DMS53 treated with DMSO at 0.1 percent for 48 hours (cell line): Measurements from ENCODE around the gene TAS1R2.
"Not testable (repeated sequence)": the region's sequence is repeated elsewhere in the genome, so short reads cannot be mapped to it uniquely, and the experiment has no call there.

Experiments used
- DNase-seq: peaks from one replicate; lab custom pipeline; 2025; ENCODE audit not compliant: unreplicated experiment; lab: John Stamatoyannopoulos, UW

Gene TAS1R2

DNA sequence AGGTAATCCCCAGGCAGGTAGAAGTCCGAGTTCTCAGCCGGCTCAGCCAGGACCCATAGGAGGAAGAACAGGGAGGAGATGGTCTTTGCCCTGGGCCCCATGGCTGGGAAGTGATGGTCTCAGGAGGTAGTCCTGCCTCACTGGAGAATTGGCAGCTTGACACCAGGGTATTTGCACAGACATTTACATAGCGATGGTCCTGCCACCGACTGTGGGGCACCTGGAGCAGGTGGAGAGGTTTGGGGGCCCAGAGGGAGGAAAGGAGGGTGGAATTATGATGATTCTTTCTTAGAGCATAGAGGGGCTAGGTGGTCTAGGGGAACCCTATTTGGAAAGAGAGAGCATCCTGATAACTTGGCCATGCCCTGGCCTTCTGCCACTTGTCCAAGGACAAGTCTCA, at the start of gene TAS1R2:
Gene TAS1R2, minus strand, starts transcription at position 101 of the 400 bp plus-strand sequence. Its CDS starts 0 bp downstream, at position 101.
- no peak for DNase-seq

DNA sequence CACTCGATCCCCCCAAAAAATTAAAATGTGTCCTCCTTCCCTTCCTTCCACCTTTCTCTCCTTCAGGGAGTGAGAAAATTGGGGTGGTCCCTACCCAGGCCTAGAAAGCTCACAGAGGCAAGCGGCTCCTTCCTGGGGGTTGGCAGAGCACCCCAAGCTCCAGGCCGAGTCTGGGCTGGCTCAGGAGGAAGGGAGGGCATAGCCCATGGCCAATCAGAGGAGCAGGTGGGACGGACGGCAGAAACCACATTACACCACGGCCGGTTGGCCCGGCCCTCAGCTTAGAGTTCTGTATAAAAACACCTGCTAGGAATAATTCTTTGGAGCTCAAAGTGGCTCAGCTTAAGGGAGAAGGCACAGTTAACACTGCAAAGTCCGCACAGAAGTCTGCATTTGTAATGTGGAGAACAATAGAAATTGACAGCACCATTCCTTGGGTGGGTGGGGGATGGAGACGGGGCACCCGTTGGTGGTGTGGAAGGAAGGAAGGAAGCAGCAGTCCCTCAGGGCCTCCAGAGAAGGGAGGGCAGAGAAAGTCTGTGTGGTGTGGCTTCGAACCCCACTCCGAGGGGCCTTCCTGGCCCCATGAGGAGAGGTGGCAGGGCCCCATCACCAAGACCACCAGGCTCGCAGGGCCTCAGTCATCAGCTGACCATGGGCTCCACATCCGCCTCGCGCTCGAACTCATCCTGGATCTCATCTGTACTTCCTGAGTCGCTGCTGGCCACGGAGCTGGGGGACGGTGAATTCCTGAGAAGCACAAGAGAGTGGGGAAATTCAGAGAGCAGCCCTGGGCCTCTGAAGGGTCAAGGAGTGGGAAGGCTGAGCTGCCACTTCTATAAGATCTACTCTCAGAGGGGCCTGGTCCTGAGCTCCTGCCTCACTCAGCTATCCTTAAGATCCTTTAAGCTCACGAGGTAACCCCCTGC, 48.7 kb upstream of the TAS1R2 start:
- no peak for DNase-seq

DNA sequence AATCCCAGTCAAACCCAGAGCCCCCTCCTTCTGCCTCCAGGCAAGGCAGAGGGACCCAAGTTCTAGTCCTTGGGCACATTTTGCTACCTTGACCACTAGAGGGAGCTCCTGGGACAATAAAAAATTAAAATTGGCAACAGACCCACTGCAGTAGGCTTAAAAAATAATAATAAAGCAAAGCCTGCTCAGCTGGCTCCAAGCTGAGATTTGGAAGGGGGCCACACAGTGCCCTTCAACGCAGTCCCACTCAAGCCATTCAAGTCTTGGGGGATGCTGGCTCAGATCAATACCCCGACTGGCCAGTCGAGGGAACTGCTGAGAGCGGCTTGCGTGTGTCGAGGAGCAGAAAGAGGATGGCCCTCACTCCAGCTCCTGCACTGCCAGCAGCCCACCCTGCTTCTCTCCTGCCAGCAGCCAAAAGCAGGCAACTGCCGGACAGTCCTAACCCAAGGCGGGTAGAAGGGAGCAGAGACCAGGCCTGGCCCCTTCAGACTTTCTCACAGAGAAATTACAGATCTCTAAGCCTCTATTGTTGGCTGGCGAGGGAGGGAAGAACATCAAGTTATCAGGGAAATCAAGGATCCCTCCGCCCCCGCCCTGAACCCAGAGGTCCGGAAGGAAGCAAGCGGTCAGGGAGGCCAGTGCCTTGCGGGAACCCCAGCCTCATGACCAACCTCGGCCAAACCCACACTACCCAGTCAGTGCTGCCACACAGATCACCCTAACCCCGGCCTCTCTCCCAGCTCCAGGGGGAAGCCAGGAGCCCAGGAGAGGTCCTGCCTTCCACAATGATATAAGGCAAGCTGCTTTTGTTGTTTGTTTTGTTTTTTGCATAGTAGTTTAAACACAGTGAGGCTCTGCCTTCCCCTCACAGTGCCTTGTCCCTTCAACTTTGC, 47.8 kb upstream of the TAS1R2 start:
- DNase-seq = peak; percentile 50

DNA sequence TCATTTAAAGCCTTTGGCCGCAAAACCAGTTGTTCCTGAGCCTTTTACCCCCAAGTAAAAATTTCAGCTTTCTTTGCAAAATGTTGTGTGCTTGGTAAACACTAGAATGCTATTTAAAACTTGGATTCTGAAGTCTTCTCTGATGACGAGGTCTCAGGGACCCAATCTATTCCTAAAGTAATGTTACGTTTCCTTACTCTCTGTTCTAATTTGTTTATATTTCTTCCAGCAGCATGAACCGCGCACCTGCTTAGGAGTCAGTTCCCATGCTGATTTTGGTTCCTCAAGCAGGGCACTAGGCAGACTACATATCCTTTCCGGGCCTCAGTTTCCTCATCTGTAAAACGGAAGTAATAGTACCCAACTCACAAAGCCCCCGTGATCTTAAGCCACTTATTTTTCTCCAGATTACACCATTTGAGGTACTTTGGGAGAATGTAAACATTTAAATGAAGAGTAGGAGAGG, 43.9 kb upstream of the TAS1R2 start:
- peak; percentile 27 for DNase-seq

GRCh38 chr1:18902523-18903290, 43.2 kb upstream of the TAS1R2 start, which contains the start of gene ALDH4A1:
TSS of gene ALDH4A1 (minus strand) at chr1:18902555. CDS start at chr1:18902523, 32 bp downstream.
- peak; percentile 97 for DNase-seq

DNA sequence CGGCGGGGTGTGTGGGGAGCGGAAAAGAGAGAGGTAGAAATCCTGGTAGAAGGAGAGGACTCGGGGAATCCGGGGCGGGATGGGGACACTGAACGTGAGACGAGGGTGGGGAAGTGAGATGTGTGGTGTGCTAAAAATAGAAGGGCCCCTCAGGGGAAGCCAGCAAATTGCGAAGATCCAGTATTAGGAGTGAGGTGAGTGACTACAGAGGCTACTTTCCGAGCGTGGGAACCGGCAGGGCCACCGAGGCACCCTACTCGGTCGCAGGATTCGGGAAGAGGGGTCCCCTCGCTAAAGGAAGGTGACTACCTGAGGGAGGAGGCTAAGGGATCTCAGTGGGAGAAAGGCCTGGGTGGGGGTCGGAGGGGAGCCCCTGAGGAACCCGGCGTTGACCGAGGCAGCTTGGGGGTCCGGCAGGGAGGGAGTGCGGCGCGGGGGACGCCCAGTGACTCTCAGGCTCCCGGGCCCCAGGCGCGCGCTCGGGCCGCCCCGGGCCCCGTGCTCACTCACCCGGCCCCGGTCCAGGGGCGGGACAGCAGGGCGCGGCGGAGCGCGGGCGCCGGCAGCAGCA, 42.6 kb upstream of the TAS1R2 start:
- peak; percentile 2 for DNase-seq

- no peak for DNase-seq
Observed at GRCh38 chr1:18901147-18901951, 41.9 kb upstream of the TAS1R2 start.

- no peak for DNase-seq
Observed at GRCh38 chr1:18900303-18900841, 40.9 kb upstream of the TAS1R2 start.

- no peak for DNase-seq
Observed at GRCh38 chr1:18899363-18900049, 40.0 kb upstream of the TAS1R2 start.

DNA sequence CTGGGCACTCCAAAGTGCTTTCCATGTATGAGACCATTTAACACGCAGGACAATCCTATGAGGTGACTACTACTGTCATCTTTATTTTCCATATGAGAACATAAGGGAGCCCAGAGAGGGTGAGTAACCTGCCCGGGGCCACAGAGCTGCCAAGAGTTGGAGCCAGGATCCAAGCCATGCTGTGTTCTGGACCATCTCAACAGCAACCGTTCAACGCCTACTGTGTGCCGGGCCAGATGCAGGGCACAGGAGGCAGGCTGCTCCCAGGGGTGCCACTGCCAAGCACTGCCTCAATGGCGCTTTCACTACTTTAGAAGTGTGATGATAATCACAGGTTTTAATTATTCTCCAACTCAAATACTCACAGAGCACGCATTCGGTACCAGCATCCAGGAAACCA, 39.1 kb upstream of the TAS1R2 start:
- no peak for DNase-seq

GRCh38 chr1:18895317-18895716, 35.9 kb upstream of the TAS1R2 start:
- DNase-seq = no peak

- no peak for DNase-seq
Observed at GRCh38 chr1:18893120-18893519, 33.7 kb upstream of the TAS1R2 start.

GRCh38 chr1:18891858-18892257, 32.4 kb upstream of the TAS1R2 start:
- not testable (repeated sequence) for DNase-seq

DNA sequence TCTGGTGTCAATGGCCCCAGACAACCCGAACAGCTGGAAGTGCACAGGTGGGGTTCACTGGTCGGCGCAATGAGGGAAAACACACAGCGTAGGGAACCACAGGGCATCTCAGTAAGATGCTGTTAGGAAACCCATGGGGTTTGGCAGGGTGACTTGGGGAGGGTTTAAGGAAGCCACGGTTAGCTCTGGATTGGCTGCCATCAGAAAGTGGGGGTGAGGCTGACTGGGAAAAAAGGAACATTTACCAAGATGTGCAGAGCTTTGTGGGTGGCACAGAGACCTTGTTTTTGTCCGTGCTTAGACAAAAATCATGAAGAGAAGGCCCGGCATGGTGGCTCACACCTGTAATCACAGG, 31.9 kb upstream of the TAS1R2 start:
- no peak for DNase-seq

DNA sequence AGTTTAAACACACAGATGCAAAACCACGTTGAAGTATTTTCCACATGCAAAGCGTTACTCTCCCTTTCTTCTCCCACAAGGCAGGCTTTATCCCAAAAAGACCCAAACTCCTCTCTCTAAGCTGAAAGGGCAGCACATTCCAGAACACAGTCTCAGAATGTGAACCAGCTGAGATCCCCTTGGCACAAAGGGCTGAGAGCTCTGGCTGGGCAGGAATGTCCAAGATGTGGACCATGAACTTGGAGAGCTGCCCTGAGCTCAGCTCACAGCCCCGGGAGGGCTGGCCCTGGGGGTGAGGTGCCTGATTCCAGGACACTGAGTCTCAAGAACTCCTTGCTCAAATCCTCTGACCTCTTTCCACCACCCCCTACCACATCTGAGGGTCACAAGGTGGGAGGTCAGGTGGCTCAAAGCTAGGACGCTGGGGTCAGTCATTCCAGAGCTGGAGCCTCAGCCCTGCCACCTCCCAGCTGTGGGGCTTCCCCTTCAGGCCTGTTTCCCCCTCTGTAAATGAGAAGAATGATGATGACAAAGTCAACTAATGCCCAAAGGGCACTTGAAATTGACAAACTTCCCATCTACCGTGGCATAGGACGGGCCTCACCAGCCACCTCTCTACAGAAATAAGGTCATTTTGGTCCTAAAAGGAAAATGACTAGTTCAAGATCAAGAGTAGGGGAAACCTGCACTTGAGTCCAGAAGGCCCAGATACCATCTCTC, 31.4 kb upstream of the TAS1R2 start:
- no peak for DNase-seq

DNA sequence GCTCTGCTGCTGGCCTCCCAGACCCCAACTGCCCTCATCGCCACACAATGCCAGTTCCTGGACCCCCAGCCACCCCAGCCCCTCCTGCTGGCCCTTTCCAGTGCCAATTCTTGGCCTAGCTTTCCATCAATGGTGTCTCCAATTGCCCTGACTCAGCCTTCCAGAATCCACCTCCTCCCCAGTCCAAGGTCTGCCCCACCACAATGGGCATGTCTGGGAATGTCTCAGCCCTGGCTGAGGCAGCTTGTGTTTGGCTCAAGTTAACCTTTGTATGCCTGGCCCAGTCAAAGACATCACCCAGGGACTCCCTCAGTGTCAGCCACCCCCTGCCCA, 26.5 kb upstream of the TAS1R2 start:
- DNase-seq = no peak

- no peak for DNase-seq
Observed at GRCh38 chr1:18885311-18886002, 26.0 kb upstream of the TAS1R2 start.

GRCh38 chr1:18884727-18885126, 25.3 kb upstream of the TAS1R2 start:
- no peak for DNase-seq
